Chondrocyte (in vitro differentiated cells): ENCODE data around the gene CNGA4. TPM values are rescaled to one million over a fixed set of nuclear protein-coding genes. Genes with fewer than 3 reads are reported as not detected.

Experiments
- DNase-seq: peaks from one replicate; pipeline ENCODE4 v3.0.0; 2021; ENCODE audit warnings: mixed read lengths, low spot score
- H3K27ac Mint-ChIP-seq: one replicate; pipeline ENCODE4 v1.8.0; 2021; ENCODE audit warnings: mild to moderate bottlenecking, moderate library complexity, mixed read lengths; ENCODE audit not compliant: unreplicated experiment
- H3K27me3 Mint-ChIP-seq: 2 replicates; pipeline ENCODE4 v1.8.0; 2021; ENCODE audit warnings: low read depth, mixed read lengths
- H3K36me3 Mint-ChIP-seq: 2 replicates; pipeline ENCODE4 v1.8.0; 2021; ENCODE audit warnings: low read depth, mixed read lengths
- H3K4me1 Mint-ChIP-seq: 2 replicates; pipeline ENCODE4 v1.8.0; 2021; ENCODE audit warnings: low read depth, mild to moderate bottlenecking, mixed read lengths
- H3K4me3 Mint-ChIP-seq: one replicate; pipeline ENCODE4 v1.8.0; 2021; ENCODE audit warnings: mild to moderate bottlenecking, moderate library complexity, mixed read lengths; ENCODE audit not compliant: unreplicated experiment
- H3K9me3 Mint-ChIP-seq: 2 replicates; pipeline ENCODE4 v1.8.0; 2021; ENCODE audit warnings: low read depth, mixed read lengths
- CTCF ChIP-seq: fragments of 200-600 bp; sonication (generic); IDR thresholded peaks from 2 replicates; pipeline ENCODE4 v1.5.0; 2021; ENCODE audit warnings: antibody characterized with exemption, mild to moderate bottlenecking, moderate library complexity
- total RNA-seq: library from RNA; stranded (reverse); gene quantifications from 3 replicates; pipeline ENCODE4 v1.2.1, GENCODE V29; 2021

Gene CNGA4
- total RNA-seq, 1 donor from 2014 or later = 0.17 TPM

GRCh38 chr11:6224421-6224820 lies 14.5 kb upstream of the CNGA4 start:
- H3K27ac Mint-ChIP-seq = no peak overlapping the region
- H3K4me1 Mint-ChIP-seq = peaks cover 9% of the 10 kb centered on the region
- H3K27me3 Mint-ChIP-seq = no peaks in the 10 kb centered on the region
- DNase-seq = no peak
- peaks cover 21% of the 10 kb centered on the region for H3K36me3 Mint-ChIP-seq
- no peak overlapping the region for H3K4me3 Mint-ChIP-seq
- TF ChIP-seq CTCF = no peak
- H3K9me3 Mint-ChIP-seq = no peaks in the 10 kb centered on the region

GRCh38 chr11:6225024-6225423 lies 13.9 kb upstream of the CNGA4 start:
- peaks cover 19% of the 10 kb centered on the region for H3K36me3 Mint-ChIP-seq
- TF ChIP-seq CTCF = no peak
- H3K4me3 Mint-ChIP-seq = no peak overlapping the region
- H3K27me3 Mint-ChIP-seq = no peaks in the 10 kb centered on the region
- H3K27ac Mint-ChIP-seq = no peak overlapping the region
- no peaks in the 10 kb centered on the region for H3K9me3 Mint-ChIP-seq
- peaks cover 3% of the 10 kb centered on the region for H3K4me1 Mint-ChIP-seq
- DNase-seq = no peak

GRCh38 chr11:6225896-6226295 lies 13.0 kb upstream of the CNGA4 start:
- no peak overlapping the region for H3K27ac Mint-ChIP-seq
- no peaks in the 10 kb centered on the region for H3K9me3 Mint-ChIP-seq
- H3K36me3 Mint-ChIP-seq = peaks cover 16% of the 10 kb centered on the region

DNA sequence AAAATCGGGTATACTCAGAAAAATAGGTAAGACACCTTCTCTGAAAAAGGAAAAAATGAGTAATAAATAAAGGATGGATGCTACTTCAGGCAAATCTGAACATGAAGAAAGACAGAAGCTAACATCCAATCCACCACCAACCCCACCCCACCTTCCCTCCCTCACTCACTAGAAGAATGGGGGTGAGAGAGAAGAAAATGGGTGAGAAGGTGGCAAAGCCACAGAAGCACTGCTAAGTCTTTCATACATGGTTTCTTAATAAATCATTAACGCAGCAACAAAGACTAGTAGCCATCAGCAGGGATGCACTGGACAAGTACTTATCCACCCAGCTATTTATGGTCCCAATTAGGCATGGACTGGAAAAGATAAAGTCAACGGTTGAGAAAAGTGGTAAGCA lies 10.4 kb upstream of the CNGA4 start:
- H3K9me3 Mint-ChIP-seq = no peaks in the 10 kb centered on the region
- no peak overlapping the region for H3K4me3 Mint-ChIP-seq
- H3K27me3 Mint-ChIP-seq = no peaks in the 10 kb centered on the region
- no peak for TF ChIP-seq CTCF
- no peak for DNase-seq
- no peak overlapping the region for H3K27ac Mint-ChIP-seq
- peaks cover 11% of the 10 kb centered on the region for H3K4me1 Mint-ChIP-seq
- peaks cover 4% of the 10 kb centered on the region for H3K36me3 Mint-ChIP-seq

More at GRCh38 chr11:6225896-6226295, 13.0 kb upstream of the CNGA4 start:
- Mint-ChIP-seq H3K27me3 (no peaks in the 10 kb centered on the region), H3K4me1 (peaks cover 3% of the 10 kb centered on the region), H3K4me3 (no peak overlapping the region)
- TF ChIP-seq CTCF = no peak
- DNase-seq = no peak

- no peaks in the 10 kb centered on the region for H3K27me3 Mint-ChIP-seq
- peaks cover 20% of the 10 kb centered on the region for H3K4me1 Mint-ChIP-seq
- H3K27ac Mint-ChIP-seq = no peak overlapping the region
- no peak for TF ChIP-seq CTCF
- H3K36me3 Mint-ChIP-seq = peaks cover 1% of the 10 kb centered on the region
- H3K4me3 Mint-ChIP-seq = no peak overlapping the region
- DNase-seq = no peak
- no peaks in the 10 kb centered on the region for H3K9me3 Mint-ChIP-seq
Measured at GRCh38 chr11:6229911-6230310, 9.0 kb upstream of the CNGA4 start.
